Mesenchymal stem cell (in vitro differentiated cells and primary cell): Measurements from ENCODE around the gene RHOB.
A peak's percentile ranks its signal among the peaks of the same experiment; 100 is the strongest.
"Not testable (repeated sequence)": the region's sequence is repeated elsewhere in the genome, so short reads cannot be mapped to it uniquely, and the experiment has no call there.

ENCODE experiments used
- DNase-seq: peaks from one replicate; pipeline ENCODE4 v3.0.0-alpha.2; 2013
- H2AFZ ChIP-seq: one replicate; pipeline ENCODE4 v1.6.1; 2013; ENCODE audit warnings: low read depth, mild to moderate bottlenecking, control low read depth, inconsistent platforms, low read length, moderate library complexity
- H2AK5ac ChIP-seq: 2 replicates; pipeline ENCODE4 v1.6.1; 2013; ENCODE audit warnings: low read length, moderate library complexity, mild to moderate bottlenecking, inconsistent platforms; ENCODE audit not compliant: severe bottlenecking
- H2BK120ac ChIP-seq: one replicate; pipeline ENCODE4 v1.6.1; 2013; ENCODE audit warnings: low read depth, mild to moderate bottlenecking, inconsistent platforms, low read length, moderate library complexity
- H2BK12ac ChIP-seq, 2 experiments: one replicate each; pipeline ENCODE4 v1.6.1; 2013; ENCODE audit warnings: inconsistent platforms in 2 of 2, low read length in 2 of 2, mild to moderate bottlenecking in 2 of 2, moderate library complexity in 2 of 2, control low read depth in 1 of 2
- H2BK15ac ChIP-seq: one replicate; pipeline ENCODE4 v1.6.1; 2013; ENCODE audit warnings: mild to moderate bottlenecking, low read depth, inconsistent platforms; ENCODE audit not compliant: poor library complexity, severe bottlenecking
- H2BK5ac ChIP-seq: 2 replicates; pipeline ENCODE4 v1.6.1; 2013; ENCODE audit warnings: low read depth, mild to moderate bottlenecking, low read length, control low read depth, inconsistent platforms; ENCODE audit not compliant: poor library complexity, severe bottlenecking
- H3K14ac ChIP-seq, 2 experiments: one replicate each; pipeline ENCODE4 v1.6.1; 2013; ENCODE audit warnings: inconsistent platforms in 2 of 2, low read length in 2 of 2, control low read depth in 1 of 2, mild to moderate bottlenecking in 1 of 2, moderate library complexity in 1 of 2
- H3K18ac ChIP-seq, 2 experiments: one replicate each; pipeline ENCODE4 v1.6.1; 2013; ENCODE audit warnings: inconsistent platforms in 2 of 2, low read length in 2 of 2, control low read depth in 1 of 2, low read depth in 1 of 2, mild to moderate bottlenecking in 1 of 2
- H3K23ac ChIP-seq, 2 experiments: one replicate each; pipeline ENCODE4 v1.6.1; 2013; ENCODE audit warnings: inconsistent platforms in 2 of 2, low read length in 2 of 2, mild to moderate bottlenecking in 2 of 2, moderate library complexity in 2 of 2, control low read depth in 1 of 2
- H3K27ac ChIP-seq: 2 replicates; pipeline ENCODE4 v1.5.1; 2013; ENCODE audit warnings: mild to moderate bottlenecking, moderate library complexity, low read length, control low read depth, inconsistent platforms; ENCODE audit not compliant: poor library complexity, severe bottlenecking
- H3K27me3 ChIP-seq, 2 experiments: 2 replicates each; pipeline versions ENCODE4 v1.6.1 to v1.7.0; 2013; ENCODE audit warnings: low read length in 2 of 2, mild to moderate bottlenecking in 2 of 2, moderate library complexity in 2 of 2, control low read depth in 1 of 2, inconsistent platforms in 1 of 2; ENCODE audit not compliant: control insufficient read depth in 1 of 2, insufficient read depth in 1 of 2
- H3K36me3 ChIP-seq, 2 experiments: 2 replicates each; pipeline versions ENCODE4 v1.6.1 to v1.7.0; 2013; ENCODE audit warnings: low read length in 2 of 2, control low read depth in 1 of 2, inconsistent platforms in 1 of 2, low read depth in 1 of 2, mild to moderate bottlenecking in 1 of 2; ENCODE audit not compliant: insufficient read depth in 2 of 2, control insufficient read depth in 1 of 2
- H3K4ac ChIP-seq, 2 experiments: one replicate each; pipeline ENCODE4 v1.6.1; 2013; ENCODE audit warnings: inconsistent platforms in 2 of 2, low read length in 2 of 2, mild to moderate bottlenecking in 2 of 2, moderate library complexity in 2 of 2, control low read depth in 1 of 2, low read depth in 1 of 2
- H3K4me1 ChIP-seq: 2 replicates; pipeline ENCODE4 v1.6.1; 2013; ENCODE audit warnings: low read depth, low read length, control low read depth; ENCODE audit not compliant: control insufficient read depth, insufficient read depth
- H3K4me2 ChIP-seq: 2 replicates; pipeline ENCODE4 v1.6.1; 2013; ENCODE audit warnings: low read length, mild to moderate bottlenecking, inconsistent platforms; ENCODE audit not compliant: poor library complexity, severe bottlenecking
- H3K4me3 ChIP-seq, 2 experiments: 2 replicates each; pipeline versions ENCODE4 v1.5.1 to v1.7.0; 2013; ENCODE audit warnings: low read length in 2 of 2, mild to moderate bottlenecking in 2 of 2, control low read depth in 1 of 2, low read depth in 1 of 2; ENCODE audit not compliant: insufficient read depth in 1 of 2
- H3K79me1 ChIP-seq: replicated peaks from 2 replicates; pipeline ENCODE4 v1.6.1; 2013; ENCODE audit warnings: mild to moderate bottlenecking, control low read depth, low read length, inconsistent platforms; ENCODE audit not compliant: poor library complexity, severe bottlenecking
- H3K9ac ChIP-seq: 2 replicates; pipeline ENCODE4 v1.7.0; 2013; ENCODE audit warnings: mild to moderate bottlenecking, low read length, moderate library complexity
- H3K9me3 ChIP-seq: 2 replicates; pipeline ENCODE4 v1.7.0; 2013; ENCODE audit warnings: mild to moderate bottlenecking, low read length; ENCODE audit not compliant: control insufficient read depth
- H4K8ac ChIP-seq: one replicate; pipeline ENCODE4 v1.6.1; 2013; ENCODE audit warnings: inconsistent platforms, mild to moderate bottlenecking, low read length, moderate library complexity
- H4K91ac ChIP-seq: one replicate; pipeline ENCODE4 v1.6.1; 2013; ENCODE audit warnings: mild to moderate bottlenecking, low read length, inconsistent platforms
- WGBS: methylation state at CpG from one replicate; pipeline ENCODE4 v1.1.7; 2013; ENCODE audit warnings: mixed read lengths; 5-methylcytosine and 5-hydroxymethylcytosine counted together

RHOB gene

GRCh38 chr2:20457661-20458630, 11.1 kb downstream of the RHOB start:
- Histone ChIP-seq H4K91ac (peak overlapping the region; percentile 83), H3K4me3 (no peak overlapping the region), H2BK12ac (peak overlapping the region in 1 of 2 experiments; percentile 63), H3K9me3 (no peaks in the 10 kb centered on the region), H3K27me3 (no peaks in the 10 kb centered on the region), H3K36me3 (no peaks in the 10 kb centered on the region), H2BK15ac (no peak overlapping the region), H3K4me2 (no peak overlapping the region), H3K79me1 (no peaks in the 10 kb centered on the region), H3K23ac (no peak overlapping the region), H3K4ac (peak overlapping the region in 1 of 2 experiments; percentile 51), H4K8ac (no peak overlapping the region), H2BK120ac (no peak overlapping the region), H3K18ac (peak overlapping the region; percentile 66 to 75), H3K14ac (no peak overlapping the region), H2AK5ac (no peak overlapping the region), H3K9ac (no peak overlapping the region), H2AFZ (no peak overlapping the region), H3K4me1 (peaks cover 6% of the 10 kb centered on the region), H3K27ac (no peak overlapping the region), H2BK5ac (no peak overlapping the region)
- DNase-seq = no peak
- 98% methylated on average over 10 of the region's 10 CpGs for WGBS

GRCh38 chr2:20458737-20459484, 12.0 kb downstream of the RHOB start:
- not testable (repeated sequence) for H3K79me1 ChIP-seq, H3K4ac ChIP-seq, H3K23ac ChIP-seq, H3K4me1 ChIP-seq, H3K27ac ChIP-seq, H4K91ac ChIP-seq, H2BK5ac ChIP-seq, H3K9me3 ChIP-seq, H2BK15ac ChIP-seq, H3K9ac ChIP-seq, H3K36me3 ChIP-seq, H2AFZ ChIP-seq, H3K27me3 ChIP-seq, H3K4me2 ChIP-seq, DNase-seq, H3K14ac ChIP-seq, H3K4me3 ChIP-seq, H4K8ac ChIP-seq, H2AK5ac ChIP-seq, H2BK120ac ChIP-seq
- Histone ChIP-seq H2BK12ac (peak overlapping the region in 1 of 2 experiments; percentile 15), H3K18ac (peak overlapping the region in 1 of 2 experiments; percentile 11)
- 82% methylated on average over 4 of the region's 5 CpGs for WGBS

GRCh38 chr2:20465716-20466394, 19.0 kb downstream of the RHOB start:
- Histone ChIP-seq H2AFZ (no peak overlapping the region), H3K14ac (no peak overlapping the region), H3K36me3 (no peaks in the 10 kb centered on the region), H3K23ac (no peak overlapping the region), H3K27ac (no peak overlapping the region), H3K79me1 (no peaks in the 10 kb centered on the region), H3K9me3 (no peaks in the 10 kb centered on the region), H3K9ac (no peak overlapping the region), H2BK5ac (no peak overlapping the region), H3K4me2 (no peak overlapping the region), H3K18ac (peak overlapping the region in 1 of 2 experiments; percentile 9), H3K27me3 (peaks cover 0 to 1% of the 10 kb centered on the region in 2 experiments), H3K4me3 (no peak overlapping the region), H3K4me1 (peaks cover 8% of the 10 kb centered on the region), H2BK12ac (peak overlapping the region in 1 of 2 experiments; percentile 34), H2BK120ac (peak overlapping the region; percentile 43), H3K4ac (no peak overlapping the region), H4K91ac (no peak overlapping the region), H2BK15ac (no peak overlapping the region), H4K8ac (no peak overlapping the region), H2AK5ac (no peak overlapping the region)
- WGBS = 73% methylated on average over 4 of the region's 4 CpGs
- DNase-seq = no peak
